Skeletal muscle tissue (tissue), 4 donors: ENCODE results near the gene SLC22A6. TPM values are rescaled to one million over a fixed set of nuclear protein-coding genes. Genes with fewer than 3 reads are reported as not detected.

Source experiments
- H3K27ac ChIP-seq: one replicate; pipeline ENCODE4 v1.7.0; 2013; ENCODE audit warnings: mild to moderate bottlenecking, low read depth, low read length, inconsistent platforms
- H3K27me3 ChIP-seq, 3 donors: one replicate each; pipeline ENCODE4 v1.7.0; 2013; ENCODE audit warnings: low read length in 3 of 3; ENCODE audit not compliant: control insufficient read depth in 3 of 3, insufficient read depth in 3 of 3
- H3K36me3 ChIP-seq, 3 donors: one replicate each; pipeline ENCODE4 v1.7.0; 2013; ENCODE audit warnings: low read length in 3 of 3; ENCODE audit not compliant: control insufficient read depth in 3 of 3, insufficient read depth in 3 of 3
- H3K4me1 ChIP-seq, 3 donors: one replicate each; pipeline ENCODE4 v1.7.0; 2013; ENCODE audit warnings: low read length in 3 of 3, mild to moderate bottlenecking in 3 of 3; ENCODE audit not compliant: control insufficient read depth in 3 of 3, insufficient read depth in 3 of 3
- H3K4me3 ChIP-seq, 3 donors: one replicate each; pipeline ENCODE4 v1.7.0; 2013; ENCODE audit warnings: low read length in 3 of 3
- H3K9ac ChIP-seq, 3 donors: one replicate each; pipeline ENCODE4 v1.7.0; 2013; ENCODE audit warnings: low read length in 3 of 3, mild to moderate bottlenecking in 3 of 3, moderate library complexity in 2 of 3, low read depth in 1 of 3
- H3K9me3 ChIP-seq, 3 donors: one replicate each; pipeline ENCODE4 v1.7.0; 2013; ENCODE audit warnings: low read length in 3 of 3; ENCODE audit not compliant: control insufficient read depth in 3 of 3
- total RNA-seq: library from RNA; depleted of rRNA; stranded (reverse); fragments of >200 nt; gene quantifications from one replicate; pipeline ENCODE4 v1.2.3, GENCODE V29; 2014
- donor health status: Osteomylitis.

Gene SLC22A6
- total RNA-seq, 1 donor from 2014 or later, result not detected

DNA sequence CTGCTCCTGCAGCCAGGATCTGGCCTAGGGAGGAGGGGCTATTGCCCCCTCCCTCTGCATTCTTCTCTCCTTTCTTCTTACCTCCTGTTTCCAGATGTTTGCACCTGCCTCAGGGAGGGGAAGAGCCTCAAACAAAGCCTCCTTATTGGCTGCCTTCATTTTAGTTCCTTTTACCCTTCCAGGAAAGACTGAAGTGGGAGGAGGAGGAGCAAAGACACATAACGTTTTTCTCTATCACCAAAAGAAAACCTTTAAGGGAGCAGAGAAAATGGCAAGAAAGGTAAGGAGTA, 50.3 kb downstream of the SLC22A6 start:
- H3K4me1 ChIP-seq, result peaks cover 0 to 2% (median 2%) of the 10 kb centered on the region in 3 donors
- no peak overlapping the region for H3K27ac ChIP-seq
- no peaks in the 10 kb centered on the region for H3K36me3 ChIP-seq
- no peaks in the 10 kb centered on the region for H3K27me3 ChIP-seq
- H3K9ac ChIP-seq, result no peak overlapping the region
- no peak overlapping the region for H3K4me3 ChIP-seq
- no peaks in the 10 kb centered on the region for H3K9me3 ChIP-seq

DNA sequence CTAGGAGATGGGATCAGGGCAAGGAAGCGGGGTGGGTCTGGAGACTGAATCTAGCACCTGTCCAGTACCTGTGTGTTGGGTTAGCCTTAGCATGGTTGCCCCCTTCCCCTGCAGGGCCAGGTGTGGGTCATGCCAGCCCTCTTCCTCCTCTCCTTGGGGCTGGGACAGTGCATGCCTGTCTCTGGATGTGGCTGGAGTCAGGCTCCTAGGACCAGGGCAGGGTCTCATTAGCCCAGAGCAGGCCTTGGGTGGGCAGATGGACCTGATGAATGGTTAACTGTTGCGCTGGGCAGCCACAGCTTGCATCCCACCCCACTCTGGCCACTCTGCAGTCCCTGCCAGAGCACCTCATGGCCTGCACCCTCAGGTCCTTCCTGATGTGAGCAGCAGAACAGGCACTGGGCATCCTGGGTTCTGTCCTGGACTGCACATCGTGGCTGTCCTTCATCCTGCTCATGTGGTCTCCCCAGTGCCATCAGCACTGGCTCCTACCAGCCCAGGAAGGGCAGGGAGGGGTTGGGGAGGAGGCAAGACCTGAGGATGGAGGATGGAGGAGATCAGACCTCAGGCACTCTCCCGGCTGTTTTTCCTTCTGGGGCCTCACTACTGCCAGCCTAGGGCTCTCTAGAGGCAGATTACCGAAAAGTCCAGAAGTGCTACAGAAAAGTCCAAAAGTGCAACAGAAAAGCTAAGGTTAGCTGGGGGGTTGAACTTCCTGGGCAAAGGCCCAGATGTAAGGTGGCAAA, 50.8 kb downstream of the SLC22A6 start:
- no peak overlapping the region for H3K9ac ChIP-seq

GRCh38 chr11:62933285-62933684, 51.5 kb downstream of the SLC22A6 start:
- Histone ChIP-seq H3K9me3 (no peaks in the 10 kb centered on the region), H3K9ac (no peak overlapping the region), H3K27me3 (peaks cover 1 to 7% (median 5%) of the 10 kb centered on the region in 3 donors), H3K27ac (no peak overlapping the region), H3K4me3 (no peak overlapping the region), H3K36me3 (no peaks in the 10 kb centered on the region), H3K4me1 (peaks cover 0 to 2% (median 2%) of the 10 kb centered on the region in 3 donors)

More for the DNA sequence above, 50.8 kb downstream of the SLC22A6 start:
- H3K9me3 ChIP-seq, result no peaks in the 10 kb centered on the region
- peaks cover 0 to under 1% (median under 1%) of the 10 kb centered on the region in 3 donors for H3K27me3 ChIP-seq
- no peaks in the 10 kb centered on the region for H3K36me3 ChIP-seq
- peaks cover 0 to 2% (median 2%) of the 10 kb centered on the region in 3 donors for H3K4me1 ChIP-seq
- no peak overlapping the region for H3K4me3 ChIP-seq
- no peak overlapping the region for H3K27ac ChIP-seq

- peaks cover 15 to 16% (median 16%) of the 10 kb centered on the region in 3 donors for H3K27me3 ChIP-seq
- no peaks in the 10 kb centered on the region for H3K36me3 ChIP-seq
- no peak overlapping the region for H3K4me3 ChIP-seq
- H3K27ac ChIP-seq, result no peak overlapping the region
- H3K9ac ChIP-seq, result no peak overlapping the region
- no peaks in the 10 kb centered on the region for H3K9me3 ChIP-seq
- H3K4me1 ChIP-seq, result peaks cover 0 to 2% (median 2%) of the 10 kb centered on the region in 3 donors
Observed at GRCh38 chr11:62931499-62932278, 53.1 kb downstream of the SLC22A6 start.

DNA sequence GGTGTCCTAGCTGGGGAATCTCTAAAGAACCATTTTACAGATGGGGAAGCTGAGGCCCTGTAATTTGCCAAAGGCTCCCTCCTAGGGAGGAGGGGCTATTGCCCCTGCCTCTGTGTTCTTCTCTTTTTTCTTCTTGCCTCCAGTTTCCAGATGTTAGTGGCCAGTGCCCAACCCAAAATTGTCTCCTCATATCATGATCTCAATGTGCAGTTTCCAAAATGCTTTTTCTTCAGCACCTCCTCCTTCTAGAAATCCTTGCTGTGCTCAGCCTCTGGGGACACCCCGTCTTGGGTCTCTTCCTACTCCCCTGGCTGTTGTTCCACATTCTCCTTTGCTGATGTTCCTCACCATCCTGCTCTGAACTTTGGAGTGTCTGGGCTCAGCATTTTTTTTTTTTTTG, 54.1 kb downstream of the SLC22A6 start:
- Histone ChIP-seq H3K9ac (no peak overlapping the region), H3K4me3 (no peak overlapping the region), H3K36me3 (no peaks in the 10 kb centered on the region), H3K27me3 (peaks cover 25 to 26% (median 26%) of the 10 kb centered on the region in 3 donors), H3K4me1 (peaks cover 9 to 11% (median 11%) of the 10 kb centered on the region in 3 donors), H3K9me3 (no peaks in the 10 kb centered on the region), H3K27ac (no peak overlapping the region)

GRCh38 chr11:62930157-62930556, 54.6 kb downstream of the SLC22A6 start:
- no peaks in the 10 kb centered on the region for H3K36me3 ChIP-seq
- no peak overlapping the region for H3K9ac ChIP-seq
- H3K4me3 ChIP-seq, result no peak overlapping the region
- peaks cover 30 to 31% (median 30%) of the 10 kb centered on the region in 3 donors for H3K27me3 ChIP-seq
- no peaks in the 10 kb centered on the region for H3K9me3 ChIP-seq
- H3K4me1 ChIP-seq, result peaks cover 9 to 11% (median 11%) of the 10 kb centered on the region in 3 donors
- no peak overlapping the region for H3K27ac ChIP-seq

GRCh38 chr11:62928011-62928410, 56.8 kb downstream of the SLC22A6 start:
- Histone ChIP-seq H3K27me3 (peaks cover 42 to 43% (median 43%) of the 10 kb centered on the region in 3 donors), H3K4me1 (peaks cover 9 to 18% (median 11%) of the 10 kb centered on the region in 3 donors), H3K36me3 (no peaks in the 10 kb centered on the region)

DNA sequence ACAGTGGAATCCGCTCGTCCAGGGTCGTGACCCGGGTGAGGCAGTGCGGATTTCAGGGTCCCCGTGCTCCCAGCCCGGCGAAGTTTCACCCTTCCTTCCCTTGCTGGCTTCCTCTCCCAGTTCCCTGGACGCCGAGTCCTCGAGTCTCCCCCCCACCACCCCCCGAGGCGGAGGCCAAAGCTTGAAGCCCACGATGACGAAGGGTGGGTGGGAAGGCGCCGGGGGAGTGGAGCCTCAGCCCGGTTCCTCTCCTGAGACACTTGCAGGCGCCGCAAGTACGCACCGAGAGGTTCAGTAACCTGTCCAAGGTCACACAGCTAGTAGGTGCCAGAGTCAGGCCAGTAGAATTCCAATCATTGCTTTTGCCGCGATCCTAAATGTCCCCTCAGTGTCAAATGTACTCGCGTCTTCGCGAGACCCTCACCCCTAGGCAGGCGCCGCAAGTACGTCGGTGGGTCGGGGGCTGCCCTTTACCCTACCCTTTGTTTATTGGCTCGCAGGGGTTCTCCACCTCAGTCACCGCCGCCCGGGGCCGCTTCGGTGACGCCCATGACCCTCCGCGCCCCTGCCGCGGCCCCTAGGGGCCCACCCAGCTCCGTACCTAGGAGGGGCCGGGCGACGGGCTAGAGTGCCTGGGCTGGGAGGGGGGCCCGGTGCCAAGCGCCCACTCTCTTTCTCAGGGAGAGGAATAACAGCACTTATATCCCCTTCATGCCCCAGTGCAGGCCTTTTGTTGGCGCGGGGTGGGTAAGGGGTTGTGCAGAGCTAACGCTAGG, 57.9 kb downstream of the SLC22A6 start:
- H3K4me1 ChIP-seq, result peaks cover 9 to 21% (median 11%) of the 10 kb centered on the region in 3 donors
- peaks cover 52 to 54% (median 53%) of the 10 kb centered on the region in 3 donors for H3K27me3 ChIP-seq
- H3K9ac ChIP-seq, result no peak overlapping the region
- H3K9me3 ChIP-seq, result no peaks in the 10 kb centered on the region
- no peak overlapping the region for H3K27ac ChIP-seq
- H3K36me3 ChIP-seq, result no peaks in the 10 kb centered on the region
- peak overlapping the region in 1 of 3 donors; percentile 27 for H3K4me3 ChIP-seq

More at GRCh38 chr11:62928011-62928410, 56.8 kb downstream of the SLC22A6 start:
- Histone ChIP-seq H3K9me3 (no peaks in the 10 kb centered on the region), H3K4me3 (no peak overlapping the region), H3K27ac (no peak overlapping the region), H3K9ac (no peak overlapping the region)
